Mucosa of descending colon (tissue), 3 donors: ENCODE data around the gene CYP4F22. TPM values are rescaled to one million over a fixed set of nuclear protein-coding genes. Genes with fewer than 3 reads are reported as not detected.
"Not testable (repeated sequence)": the region's sequence is repeated elsewhere in the genome, so short reads cannot be mapped to it uniquely, and the experiment has no call there.

ENCODE experiments used
- ATAC-seq: fragments of 200-7000 bp; cut with Tn5 transposase; one replicate; pipeline ENCODE4 v1.9.1; 2020; ENCODE audit warnings: mild to moderate bottlenecking, moderate library complexity
- DNase-seq, 3 donors: peaks; one replicate each; pipeline ENCODE4 v3.0.0-alpha.2; 2020
- H3K36me3 ChIP-seq: fragments of 200-600 bp; one replicate; pipeline ENCODE4 v1.8.0; 2021; ENCODE audit warnings: low read depth, mild to moderate bottlenecking
- H3K4me1 ChIP-seq: fragments of 200-600 bp; one replicate; pipeline ENCODE4 v1.8.0; 2021; ENCODE audit warnings: low read depth, mild to moderate bottlenecking
- H3K4me3 ChIP-seq: fragments of 200-600 bp; one replicate; pipeline ENCODE4 v1.8.0; 2021; ENCODE audit warnings: mild to moderate bottlenecking
- H3K9me3 ChIP-seq: fragments of 200-600 bp; one replicate; pipeline ENCODE4 v1.8.0; 2021; ENCODE audit warnings: mild to moderate bottlenecking
- CTCF ChIP-seq: fragments of 200-600 bp; IDR thresholded peaks from one replicate; pipeline ENCODE4 v1.8.0; 2022; ENCODE audit warnings: antibody characterized with exemption, mild to moderate bottlenecking
- intact Hi-C, 2 donors: fragments of 100-400 bp; cut with DNase I in 1 of 2; cut with micrococcal nuclease in 1 of 2; formaldehyde crosslinking; loops; one replicate each; pipeline versions ENCODE4 v1.11.0 to v1.11.1; 2022; cut with DNase I, micrococcal nuclease
- total RNA-seq, 3 donors: library from RNA; stranded (reverse); fragmentation: NEBNext Ultra II Directional in 2 of 3; extraction: Animal tissue kit (Norgen Biotek cat#: 25700) in 2 of 3; gene quantifications; one replicate each; pipeline versions ENCODE4 v1.2.1 to v1.2.4, GENCODE V29; 2021 to 2023
- donor health status: DM: no; HTN: no; CAD: no; lungs with moderate emphysema.
- donor health status: DM: no; HTN: no; CAD: no.
- donor health status: DM: no; HTN: yes; CAD: no.

Gene CYP4F22
- total RNA-seq, 3 donors from 2014 or later: 0.12 to 0.19 TPM; not detected in 1

GRCh38 chr19:15588265-15588664 is 79.9 kb downstream of the CYP4F22 start:
- no peak for TF ChIP-seq CTCF
- DNase-seq (no peak), ATAC-seq (no peak)
- Histone ChIP-seq H3K4me3 (no peak overlapping the region), H3K36me3 (no peaks in the 10 kb centered on the region), H3K9me3 (no peaks in the 10 kb centered on the region), H3K4me1 (no peaks in the 10 kb centered on the region)
- intact Hi-C loops: no loop called here

GRCh38 chr19:15589760-15590451 is 81.6 kb downstream of the CYP4F22 start:
- ATAC-seq: no peak
- Histone ChIP-seq H3K4me1 (no peaks in the 10 kb centered on the region), H3K9me3 (no peaks in the 10 kb centered on the region), H3K4me3 (no peak overlapping the region), H3K36me3 (no peaks in the 10 kb centered on the region)
- no peak for DNase-seq
- TF ChIP-seq CTCF: no peak
- intact Hi-C loops: no loop called here

DNA sequence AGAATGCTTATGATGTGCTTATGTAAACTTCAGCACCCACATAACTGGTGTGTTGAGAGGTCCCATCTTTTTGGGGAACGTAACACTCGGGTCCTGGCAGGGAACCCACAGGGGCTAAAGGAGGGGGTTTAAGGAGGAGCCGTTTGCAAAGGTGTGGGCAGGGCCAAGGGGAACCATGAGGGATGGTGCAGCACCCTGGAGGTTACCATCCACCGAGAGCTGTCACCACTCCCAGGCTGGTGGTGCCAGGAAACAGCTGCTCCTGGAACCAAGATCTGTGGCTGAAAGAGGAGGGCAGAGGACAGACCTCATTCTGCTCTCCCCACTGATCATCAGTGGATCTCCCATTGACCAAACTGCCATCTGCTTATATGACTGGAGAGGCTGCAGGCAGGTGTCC is 83.5 kb downstream of the CYP4F22 start:
- TF ChIP-seq CTCF: no peak
- DNase-seq (no peak), ATAC-seq (no peak)
- H3K9me3 ChIP-seq: no peaks in the 10 kb centered on the region
- H3K4me3 ChIP-seq: no peak overlapping the region
- no peaks in the 10 kb centered on the region for H3K4me1 ChIP-seq
- H3K36me3 ChIP-seq: no peaks in the 10 kb centered on the region
- intact Hi-C loops: no loop called here

DNA sequence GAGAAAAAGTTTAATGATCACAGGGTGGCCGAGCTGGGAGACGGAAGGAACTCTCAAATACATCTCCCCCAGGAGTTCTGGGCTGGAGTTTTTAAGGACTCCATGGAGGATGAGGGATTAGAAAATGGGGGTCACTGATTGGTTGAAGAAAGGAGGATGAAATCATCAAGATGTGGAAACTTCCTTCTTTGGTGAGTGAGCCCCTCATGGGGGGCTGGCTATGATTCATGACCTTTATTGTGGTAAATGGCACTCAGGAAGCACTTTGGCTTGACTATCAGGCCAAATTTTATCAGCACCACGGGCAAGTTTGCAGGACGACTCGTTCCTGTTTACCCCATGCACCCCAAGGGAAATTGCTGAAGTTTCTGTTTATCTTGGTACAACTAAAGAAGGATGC is 84.2 kb downstream of the CYP4F22 start:
- ATAC-seq: not testable (repeated sequence)

DNA sequence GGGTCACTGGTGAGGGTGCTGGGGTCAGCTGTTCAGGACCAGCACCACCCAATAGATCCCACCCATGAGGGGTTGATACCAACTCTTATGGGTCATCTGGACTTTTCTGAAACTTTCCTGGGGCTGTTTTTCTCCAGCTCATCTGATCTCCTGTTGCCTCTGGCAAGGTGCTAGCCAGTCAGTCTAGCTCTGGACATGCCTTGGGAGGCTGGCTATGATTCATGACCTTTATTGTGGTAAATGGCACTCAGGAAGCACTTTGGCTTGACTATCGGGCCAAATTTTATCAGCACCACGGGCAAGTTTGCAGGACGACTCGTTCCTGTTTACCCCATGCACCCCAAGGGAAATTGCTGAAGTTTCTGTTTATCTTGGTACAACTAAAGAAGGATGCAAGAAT is 85.4 kb downstream of the CYP4F22 start:
- H3K4me3 ChIP-seq, H3K9me3 ChIP-seq, H3K36me3 ChIP-seq, DNase-seq, ATAC-seq, H3K4me1 ChIP-seq, intact Hi-C loops: not testable (repeated sequence)

More for the DNA sequence above, 84.2 kb downstream of the CYP4F22 start:
- H3K36me3 ChIP-seq, H3K4me1 ChIP-seq, H3K9me3 ChIP-seq, DNase-seq, H3K4me3 ChIP-seq, intact Hi-C loops: not testable (repeated sequence)

DNA sequence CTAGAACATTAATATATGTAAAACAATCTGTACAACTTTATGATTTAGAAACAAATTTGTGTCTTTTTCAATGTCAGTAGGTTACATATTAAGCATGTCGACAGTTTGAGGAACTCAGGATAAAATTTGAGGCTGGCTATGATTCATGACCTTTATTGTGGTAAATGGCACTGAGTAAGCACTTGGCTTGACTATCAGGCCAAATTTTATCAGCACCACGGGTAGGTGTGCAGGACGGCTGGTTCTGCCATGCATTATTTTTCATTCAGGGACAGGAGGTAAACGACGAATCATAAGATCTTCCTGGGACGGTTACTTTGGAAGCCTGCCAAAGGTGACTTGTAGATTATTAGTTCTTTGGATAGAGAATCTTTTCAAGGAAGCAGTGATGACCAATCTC is 86.7 kb downstream of the CYP4F22 start:
- Histone ChIP-seq H3K4me3 (no peak overlapping the region), H3K4me1 (no peaks in the 10 kb centered on the region), H3K36me3 (no peaks in the 10 kb centered on the region), H3K9me3 (peaks cover 2% of the 10 kb centered on the region)
- no peak for DNase-seq
- no peak for ATAC-seq
- no peak for TF ChIP-seq CTCF
- intact Hi-C loops: no loop called here

Other genes starting within 250 kb of the CYP4F22 start
- 100 to 1,000 TPM in 1 of 3 donors, 10 to 100 TPM in 2; 78.3 to 104 (median 82.6) TPM for gene BRD4, start 176.0 kb upstream of the CYP4F22 start, total RNA-seq
- 10 to 100 TPM; 37.8 to 50.0 (median 41.3) TPM for gene AKAP8, start 128.7 kb upstream of the CYP4F22 start, total RNA-seq
- gene AKAP8L, start 89.5 kb upstream of the CYP4F22 start, total RNA-seq: 100 to 1,000 TPM in 1 of 3 donors, 10 to 100 TPM in 2; 74.4 to 111 (median 96.0) TPM
- 10 to 100 TPM; 26.7 to 39.9 (median 28.1) TPM for gene WIZ, start 58.6 kb upstream of the CYP4F22 start, total RNA-seq
- gene RASAL3, start 44.0 kb upstream of the CYP4F22 start, total RNA-seq: 1 to 10 TPM; 4.0 to 5.2 (median 5.1) TPM
- not detected for gene PGLYRP2, start 29.0 kb upstream of the CYP4F22 start, total RNA-seq
- gene CYP4F8, start 106.7 kb downstream of the CYP4F22 start, total RNA-seq: not detected
- gene CYP4F3, start 132.4 kb downstream of the CYP4F22 start, total RNA-seq: 1 to 10 TPM; 2.7 to 7.8 (median 4.3) TPM
- gene CYP4F12, start 164.6 kb downstream of the CYP4F22 start, total RNA-seq: 100 to 1,000 TPM in 1 of 3 donors, 10 to 100 TPM in 2; 62.8 to 179 (median 70.5) TPM
- gene OR10H2, start 219.5 kb downstream of the CYP4F22 start, total RNA-seq: not detected
- not detected for gene OR10H3, start 229.5 kb downstream of the CYP4F22 start, total RNA-seq